ENCODE results near the gene CEP63. TPM values are rescaled to one million over a fixed set of nuclear protein-coding genes. Genes with fewer than 3 reads are reported as not detected.

The CEP63 gene
- total and polyA plus RNA-seq, 2 of the 8 experiments (the other 6 are each of a cell fraction or from before 2014, with no cell fraction given): 5.3 to 18.2 TPM

GRCh38 chr3:134568790-134569189 lies 82.9 kb downstream of the CEP63 start:
- Histone ChIP-seq H3K14ac (ENCODE audit: insufficient read length) (no peak overlapping the region), H3K9me3 (ENCODE audit: insufficient read depth in 2 of 2, low read depth in 1 of 2, low read length in 1 of 2) (peaks cover 16 to 17% of the 10 kb centered on the region in 2 experiments), H3K18ac (ENCODE audit: extremely low read depth, low read length) (no peak overlapping the region), H3K23ac (ENCODE audit: insufficient read length) (no peak overlapping the region), H2BK5ac (ENCODE audit: low read depth, low read length) (no peak overlapping the region), H3K36me3 (ENCODE audit: control insufficient read depth in 2 of 4, insufficient read depth in 4 of 4, low read length in 3 of 4) (no peaks in the 10 kb centered on the region), H3K4me3 (ENCODE audit: extremely low read depth in 1 of 4, insufficient read depth in 2 of 4, low read depth in 3 of 4, low read length in 4 of 4) (no peak overlapping the region), H2AFZ (ENCODE audit: low read length) (no peak overlapping the region), H2BK15ac (ENCODE audit: low read length) (no peak overlapping the region), H3K9ac (replicated peaks in 1 of 4; ENCODE audit: extremely low read depth in 1 of 4, low read depth in 3 of 4, low read length in 3 of 4) (no peak overlapping the region), H2BK20ac (ENCODE audit: low read length) (no peak overlapping the region), H3K23me2 (ENCODE audit: low read depth, low read length) (no peaks in the 10 kb centered on the region), H4K8ac (ENCODE audit: extremely low read depth, insufficient read depth, low read length) (no peak overlapping the region), H3K56ac (replicated peaks; ENCODE audit: insufficient read length, low read depth, low read length) (no peak overlapping the region), H4K20me1 (replicated peaks in 1 of 2; ENCODE audit: control insufficient read depth in 1 of 2, insufficient read depth in 2 of 2, low read length in 2 of 2) (no peaks in the 10 kb centered on the region), H2BK120ac (replicated peaks; ENCODE audit: low read depth, low read length) (no peak overlapping the region), H3K27me3 (replicated peaks in 1 of 4; ENCODE audit: control insufficient read depth in 3 of 4, extremely low read depth in 1 of 4, insufficient read depth in 3 of 4, low read length in 3 of 4) (no peaks in the 10 kb centered on the region), H3K27ac (ENCODE audit: low read depth, low read length) (no peak overlapping the region), H4K5ac (ENCODE audit: insufficient read length, low read depth, low read length) (no peak overlapping the region), H2AK5ac (ENCODE audit: low read depth, low read length) (no peak overlapping the region), H3K4me1 (replicated peaks in 1 of 4; ENCODE audit: control insufficient read depth in 3 of 4, insufficient read depth in 4 of 4, low read length in 3 of 4) (no peaks in the 10 kb centered on the region), H4K91ac (replicated peaks; ENCODE audit: insufficient read length, low read length) (no peak overlapping the region), H3K4ac (replicated peaks; ENCODE audit: insufficient read length, low read depth, low read length) (no peak overlapping the region), H3K79me1 (ENCODE audit: low read depth, low read length) (no peaks in the 10 kb centered on the region), H2BK12ac (ENCODE audit: low read depth, low read length) (no peak overlapping the region), H3K79me2 (ENCODE audit: control insufficient read depth in 1 of 2, insufficient read depth in 2 of 2, low read length in 2 of 2) (no peaks in the 10 kb centered on the region), H3K4me2 (ENCODE audit: insufficient read depth in 1 of 2, low read depth in 2 of 2, low read length in 2 of 2) (no peak overlapping the region)
- no peak for DNase-seq (ENCODE audit: low read depth in 1 of 2, low spot score in 2 of 2)
- TF ChIP-seq SIRT6 (IDR thresholded peaks at IDR 0.05; ENCODE audit: low read length) (no peak), NRF1 (IDR thresholded peaks at IDR 0.05; ENCODE audit: low read depth, low read length) (no peak), SRF (IDR thresholded peaks at IDR 0.05; ENCODE audit: low read depth, low read length) (no peak), CHD1 (IDR thresholded peaks at IDR 0.05; ENCODE audit: low read depth, low read length) (no peak), EGR1 (IDR thresholded peaks at IDR 0.05; ENCODE audit: borderline replicate concordance, low read depth, low read length) (no peak), POLR2AphosphoS5 (IDR thresholded peaks at IDR 0.05; ENCODE audit: low read depth, low read length) (no peak), CEBPB (IDR thresholded peaks at IDR 0.05; ENCODE audit: low read depth, low read length) (no peak)
- ChIA-PET POLR2A (ENCODE audit: partially characterized antibody) (no interaction called here), CTCF (ENCODE audit: partially characterized antibody) (no interaction called here)
- no peak for FAIRE-seq
- 79% methylated on average over 6 of the region's 6 CpGs; no CpG with 5 or more reads in 1 of the 2 experiments for WGBS, 2 experiments (ENCODE audit: extremely low coverage in 1 of 2, insufficient coverage in 1 of 2, insufficient read length in 1 of 2, insufficient replicate concordance in 2 of 2, low coverage in 1 of 2, low lambda C conversion rate in 2 of 2, missing lambda C conversion rate in 1 of 2)

All from H1 (cell line).